LNCAP (cell line): ENCODE results near the gene BCKDHB.

ENCODE experiments used
- CTCF ChIP-seq: fragments of 450-650 bp; IDR thresholded peaks from 2 replicates; pipeline ENCODE4 v1.5.1; 2017; ENCODE audit warnings: mild to moderate bottlenecking

The BCKDHB gene

GRCh38 chr6:80336911-80337310 lies 230.4 kb downstream of the BCKDHB start:
- no peak for TF ChIP-seq CTCF

DNA sequence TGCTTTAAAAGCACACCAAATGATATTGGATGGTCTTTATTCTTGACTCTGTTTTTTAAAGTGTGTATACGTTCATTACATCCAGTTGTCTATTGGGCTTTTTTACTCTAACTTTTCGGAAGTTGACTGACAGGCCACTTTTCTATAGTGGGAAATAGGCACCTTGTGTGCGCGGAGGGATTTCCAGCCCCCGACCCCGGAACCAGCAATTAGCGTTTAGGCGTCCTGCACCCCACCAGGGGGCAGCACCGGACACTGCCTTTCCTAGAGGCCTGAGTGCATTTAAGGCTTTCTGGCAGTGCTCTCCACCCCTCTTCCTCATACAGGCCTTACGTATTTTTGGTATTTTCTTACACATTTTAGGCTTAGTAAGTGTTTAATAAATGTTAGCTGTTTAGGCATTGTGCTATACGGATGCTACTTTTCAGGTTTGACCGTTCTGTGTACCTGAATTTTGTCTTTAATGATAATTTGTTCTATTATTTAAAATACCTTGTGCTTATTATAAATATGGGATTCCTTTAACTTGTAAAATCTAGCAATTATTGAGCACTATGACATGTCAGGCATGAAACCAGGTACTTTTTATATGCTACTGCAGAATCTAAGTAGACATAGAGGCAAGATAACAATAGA lies 231.8 kb downstream of the BCKDHB start:
- peak; percentile 91 for TF ChIP-seq CTCF

GRCh38 chr6:80339421-80339820 lies 232.9 kb downstream of the BCKDHB start:
- no peak for TF ChIP-seq CTCF

- no peak for TF ChIP-seq CTCF
Measured at GRCh38 chr6:80340280-80340679, 233.8 kb downstream of the BCKDHB start.

GRCh38 chr6:80340686-80341085 lies 234.2 kb downstream of the BCKDHB start:
- TF ChIP-seq CTCF, result no peak

DNA sequence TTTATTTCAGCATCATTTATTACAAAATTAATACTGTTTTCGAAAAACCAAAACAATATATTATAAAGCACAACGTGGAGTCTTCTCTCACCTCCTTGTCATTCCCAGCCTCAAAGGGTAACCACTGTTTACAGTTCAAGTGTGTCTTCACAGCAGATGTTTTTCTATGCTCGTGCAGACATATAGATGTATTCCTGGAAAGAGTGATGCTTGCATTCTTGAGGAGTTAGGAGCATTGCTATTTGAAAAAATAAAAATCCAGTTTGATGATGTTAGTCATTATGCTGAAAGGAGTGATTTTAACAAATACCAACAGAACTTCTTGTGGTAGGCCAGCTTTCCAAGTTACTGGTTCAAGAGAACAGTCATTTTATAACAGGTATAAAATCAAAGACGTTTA lies 234.9 kb downstream of the BCKDHB start:
- no peak for TF ChIP-seq CTCF

- no peak for TF ChIP-seq CTCF
Measured at GRCh38 chr6:80343511-80343910, 237.0 kb downstream of the BCKDHB start.

DNA sequence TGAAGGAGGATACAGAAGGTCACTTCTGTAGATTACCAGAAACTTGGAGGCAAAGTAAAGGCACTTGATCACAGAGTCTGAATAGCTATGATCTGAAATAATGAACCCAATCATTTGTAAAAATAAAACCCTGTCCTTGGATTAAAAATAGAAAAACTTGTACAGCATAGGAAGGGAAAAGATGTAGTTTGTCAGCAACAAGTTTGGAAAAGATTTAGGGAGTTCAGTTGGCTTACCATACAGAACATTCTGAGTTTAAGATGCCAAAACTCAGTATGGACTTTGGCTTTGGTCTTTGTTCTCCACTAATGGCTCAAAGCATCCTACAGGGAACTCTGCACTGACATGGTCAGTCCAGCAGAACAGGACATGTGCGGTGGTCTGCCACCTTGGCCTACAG lies 240.6 kb downstream of the BCKDHB start:
- no peak for TF ChIP-seq CTCF
